ENCODE measurements around the gene TOP3A. TPM values are rescaled to one million over a fixed set of nuclear protein-coding genes. Genes with fewer than 3 reads are reported as not detected.

Gene TOP3A
- total and polyA plus RNA-seq, 2 of the 4 experiments (the other 2 are of a cell fraction) = 13.4 to 21.3 TPM

DNA sequence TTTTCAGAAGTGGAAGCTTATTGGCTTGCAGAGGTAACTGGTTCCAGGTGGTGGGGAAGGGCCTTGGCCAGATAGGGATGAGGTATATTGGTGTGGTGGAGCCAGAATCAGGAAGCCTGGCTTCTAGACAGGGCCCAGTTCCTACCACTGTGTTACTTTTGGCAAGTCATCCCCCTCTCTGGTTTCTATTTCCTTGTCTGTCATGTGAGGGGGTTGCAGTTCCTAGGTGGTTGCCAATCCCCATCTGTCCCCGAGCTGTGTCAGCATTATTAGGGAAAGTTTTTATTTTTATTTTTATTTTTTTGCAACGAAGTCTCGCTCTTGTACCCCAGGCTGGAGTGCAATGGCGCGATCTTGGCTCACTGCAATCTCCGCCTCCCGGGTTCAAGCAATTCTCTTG, 3.3 kb upstream of the TOP3A start:
- Histone ChIP-seq H3K9me3 (ENCODE audit: control insufficient read depth, insufficient read depth, low read length) (no peaks in the 10 kb centered on the region), H4K91ac (ENCODE audit: insufficient read depth, low read depth, low read length) (no peak overlapping the region), H3K9me1 (ENCODE audit: insufficient read depth, low read length) (peaks cover 18% of the 10 kb centered on the region), H2BK20ac (ENCODE audit: low read depth, low read length) (no peak overlapping the region), H4K8ac (ENCODE audit: low read depth in 2 of 2, low read length in 2 of 2) (no peak overlapping the region), H2BK120ac (ENCODE audit: low read depth, low read length) (no peak overlapping the region), H3K79me1 (ENCODE audit: low read depth in 1 of 2, low read length in 2 of 2) (peaks cover 30 to 90% of the 10 kb centered on the region in 2 experiments), H3K4me1 (ENCODE audit: control insufficient read depth, insufficient read depth, low read length) (peaks cover 10% of the 10 kb centered on the region), H3K4ac (ENCODE audit: low read depth, low read length) (no peak overlapping the region), H4K5ac (ENCODE audit: low read depth, low read length) (no peak overlapping the region), H3K27me3 (ENCODE audit: control insufficient read depth, insufficient read depth, low read length) (no peaks in the 10 kb centered on the region), H3K27ac (ENCODE audit: insufficient read depth, low read length) (no peak overlapping the region), H3K56ac (ENCODE audit: extremely low read depth, insufficient read depth, low read length) (no peak overlapping the region), H2AFZ (replicated peaks; ENCODE audit: low read length, poor library complexity) (no peak overlapping the region), H3K9ac (ENCODE audit: low read depth, low read length) (no peak overlapping the region), H3K14ac (replicated peaks; ENCODE audit: low read depth, low read length) (no peak overlapping the region), H2AK9ac (replicated peaks; ENCODE audit: low read depth, low read length, poor library complexity) (no peak overlapping the region), H3K36me3 (ENCODE audit: control insufficient read depth, insufficient read depth, low read length) (peaks cover 33% of the 10 kb centered on the region), H2BK5ac (ENCODE audit: low read depth, low read length, poor library complexity, severe bottlenecking) (no peak overlapping the region), H3K4me2 (ENCODE audit: low read depth, low read length) (peak overlapping the region; percentile 14; the same call in 1 of the 2 replicates), H3K18ac (ENCODE audit: low read depth, low read length) (no peak overlapping the region), H2BK15ac (ENCODE audit: low read depth, low read length) (no peak overlapping the region), H3K4me3 (ENCODE audit: insufficient read depth, low read depth, low read length) (no peak overlapping the region), H3K23ac (ENCODE audit: low read depth, low read length) (no peak overlapping the region), H2AK5ac (ENCODE audit: low read depth, low read length) (no peak overlapping the region), H4K20me1 (ENCODE audit: insufficient read depth, low read length) (peaks cover 50% of the 10 kb centered on the region)
- dilution Hi-C loops (cut with HindIII; ENCODE audit: low sequenced_read_pairs, unreplicated experiment) (no loop called here), in situ Hi-C loops (cut with MboI; ENCODE audit: low sequenced_read_pairs) (no loop called here), intact Hi-C loops (cut with micrococcal nuclease) (no loop called here)
- no peak for TF ChIP-seq RAD21 (IDR thresholded peaks at IDR 0.05; ENCODE audit: low read length)
- no peak for TF ChIP-seq POLR2A (IDR thresholded peaks at IDR 0.05; ENCODE audit: low read depth, low read length)
- TF ChIP-seq RCOR1 (IDR thresholded peaks at IDR 0.05; ENCODE audit: insufficient replicate concordance, low read length) = no peak
- TF ChIP-seq, protein P1, sequence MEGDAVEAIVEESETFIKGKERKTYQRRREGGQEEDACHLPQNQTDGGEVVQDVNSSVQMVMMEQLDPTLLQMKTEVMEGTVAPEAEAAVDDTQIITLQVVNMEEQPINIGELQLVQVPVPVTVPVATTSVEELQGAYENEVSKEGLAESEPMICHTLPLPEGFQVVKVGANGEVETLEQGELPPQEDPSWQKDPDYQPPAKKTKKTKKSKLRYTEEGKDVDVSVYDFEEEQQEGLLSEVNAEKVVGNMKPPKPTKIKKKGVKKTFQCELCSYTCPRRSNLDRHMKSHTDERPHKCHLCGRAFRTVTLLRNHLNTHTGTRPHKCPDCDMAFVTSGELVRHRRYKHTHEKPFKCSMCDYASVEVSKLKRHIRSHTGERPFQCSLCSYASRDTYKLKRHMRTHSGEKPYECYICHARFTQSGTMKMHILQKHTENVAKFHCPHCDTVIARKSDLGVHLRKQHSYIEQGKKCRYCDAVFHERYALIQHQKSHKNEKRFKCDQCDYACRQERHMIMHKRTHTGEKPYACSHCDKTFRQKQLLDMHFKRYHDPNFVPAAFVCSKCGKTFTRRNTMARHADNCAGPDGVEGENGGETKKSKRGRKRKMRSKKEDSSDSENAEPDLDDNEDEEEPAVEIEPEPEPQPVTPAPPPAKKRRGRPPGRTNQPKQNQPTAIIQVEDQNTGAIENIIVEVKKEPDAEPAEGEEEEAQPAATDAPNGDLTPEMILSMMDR (conservative IDR thresholded peaks at IDR 0.05; ENCODE audit: low read depth, low read length) = no peak
- TF ChIP-seq, protein P2, sequence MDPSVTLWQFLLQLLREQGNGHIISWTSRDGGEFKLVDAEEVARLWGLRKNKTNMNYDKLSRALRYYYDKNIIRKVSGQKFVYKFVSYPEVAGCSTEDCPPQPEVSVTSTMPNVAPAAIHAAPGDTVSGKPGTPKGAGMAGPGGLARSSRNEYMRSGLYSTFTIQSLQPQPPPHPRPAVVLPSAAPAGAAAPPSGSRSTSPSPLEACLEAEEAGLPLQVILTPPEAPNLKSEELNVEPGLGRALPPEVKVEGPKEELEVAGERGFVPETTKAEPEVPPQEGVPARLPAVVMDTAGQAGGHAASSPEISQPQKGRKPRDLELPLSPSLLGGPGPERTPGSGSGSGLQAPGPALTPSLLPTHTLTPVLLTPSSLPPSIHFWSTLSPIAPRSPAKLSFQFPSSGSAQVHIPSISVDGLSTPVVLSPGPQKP (IDR thresholded peaks at IDR 0.05; ENCODE audit: borderline replicate concordance, low read depth, low read length) = no peak
- no peak for TF ChIP-seq FOS (IDR thresholded peaks at IDR 0.05; ENCODE audit: low read depth, low read length)
- peak; percentile 30; the same call in 1 of the 2 replicates for TF ChIP-seq MAFK (IDR thresholded peaks at IDR 0.05; ENCODE audit: low read depth, low read length)
- TF ChIP-seq MXI1 (IDR thresholded peaks at IDR 0.05; ENCODE audit: borderline replicate concordance, low read depth, low read length) = no peak
- DNase-seq = no peak
- 93% methylated on average over 4 of the region's 7 CpGs; no CpG with 5 or more reads in 1 of the 2 experiments for WGBS, 2 experiments (ENCODE audit: extremely low coverage in 2 of 2, insufficient read length in 1 of 2)
- ATAC-seq (ENCODE audit: low read depth) = no peak
- no TSS peak for BruUV-seq (replicated peaks)
- CTCF ChIA-PET = no interaction called here
- POLR2A ChIA-PET (ENCODE audit: unreplicated experiment) = no interaction called here

Measured in IMR-90 (cell line).